Ramos (cell line): ENCODE results near the gene TMPRSS6.

Experiments
- in situ Hi-C: fragments of 300-500 bp; cut with MboI; formaldehyde crosslinking; loops from one replicate; pipeline ENCODE4 v1.14.3; 2022; ENCODE audit warnings: low sequenced_read_pairs; ENCODE audit not compliant: unreplicated experiment

The TMPRSS6 gene

DNA sequence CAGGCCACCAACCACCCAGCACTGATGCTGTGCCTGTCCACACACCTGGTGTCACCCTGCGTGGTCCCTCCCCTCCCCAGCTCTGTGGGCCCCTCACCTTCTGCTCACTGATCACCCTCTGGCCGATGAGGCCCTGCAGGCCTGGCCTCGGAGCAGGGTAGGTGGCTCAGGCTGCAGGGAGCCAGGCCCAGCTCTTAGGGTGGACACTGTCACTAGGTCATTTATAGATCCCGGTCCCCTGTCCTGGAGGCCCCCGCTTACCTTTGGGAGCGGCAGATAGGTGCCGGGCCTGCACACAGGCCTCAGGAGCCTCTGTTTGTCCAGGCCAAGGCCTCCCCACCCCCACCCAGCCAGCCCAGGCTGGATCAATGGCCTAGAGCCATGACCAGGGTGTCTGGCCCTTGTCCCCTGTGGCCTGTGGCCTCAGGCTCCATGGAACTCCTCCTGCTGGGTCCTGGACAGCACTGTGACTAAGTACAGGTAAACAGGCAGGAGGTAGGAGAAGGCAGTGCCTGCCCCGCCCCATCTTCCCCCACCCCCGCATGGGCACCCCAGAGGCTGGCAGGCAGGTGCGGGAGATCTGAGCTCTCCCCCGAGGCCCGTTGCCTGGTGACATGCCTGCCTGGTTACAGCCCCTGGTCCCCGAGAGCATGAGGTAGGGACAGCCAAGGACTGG, at the start of gene TMPRSS6:
Gene TMPRSS6, minus strand, starts transcription at position 472 of the 676 bp plus-strand sequence. CDS start 6,296 bp downstream, outside the sequence.
- in situ Hi-C loops: no loop called here

DNA sequence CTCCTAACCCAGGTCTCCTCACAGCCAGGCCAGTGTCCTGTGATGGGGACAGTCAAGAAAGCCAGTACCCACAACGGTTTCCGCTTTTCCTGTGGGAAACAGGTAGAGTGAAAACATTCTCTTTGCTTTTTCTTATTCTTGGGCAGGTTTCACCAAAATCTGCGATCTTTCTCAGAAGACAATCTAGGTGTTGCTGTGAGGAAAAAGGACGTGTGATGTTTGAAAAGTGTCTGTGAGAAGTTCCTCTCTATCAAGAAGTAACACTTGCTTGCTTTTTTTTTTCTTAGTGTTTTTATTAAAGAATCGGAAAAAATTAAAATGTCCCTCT, 49.4 kb upstream of the TMPRSS6 start:
- in situ Hi-C loops: no loop called here

DNA sequence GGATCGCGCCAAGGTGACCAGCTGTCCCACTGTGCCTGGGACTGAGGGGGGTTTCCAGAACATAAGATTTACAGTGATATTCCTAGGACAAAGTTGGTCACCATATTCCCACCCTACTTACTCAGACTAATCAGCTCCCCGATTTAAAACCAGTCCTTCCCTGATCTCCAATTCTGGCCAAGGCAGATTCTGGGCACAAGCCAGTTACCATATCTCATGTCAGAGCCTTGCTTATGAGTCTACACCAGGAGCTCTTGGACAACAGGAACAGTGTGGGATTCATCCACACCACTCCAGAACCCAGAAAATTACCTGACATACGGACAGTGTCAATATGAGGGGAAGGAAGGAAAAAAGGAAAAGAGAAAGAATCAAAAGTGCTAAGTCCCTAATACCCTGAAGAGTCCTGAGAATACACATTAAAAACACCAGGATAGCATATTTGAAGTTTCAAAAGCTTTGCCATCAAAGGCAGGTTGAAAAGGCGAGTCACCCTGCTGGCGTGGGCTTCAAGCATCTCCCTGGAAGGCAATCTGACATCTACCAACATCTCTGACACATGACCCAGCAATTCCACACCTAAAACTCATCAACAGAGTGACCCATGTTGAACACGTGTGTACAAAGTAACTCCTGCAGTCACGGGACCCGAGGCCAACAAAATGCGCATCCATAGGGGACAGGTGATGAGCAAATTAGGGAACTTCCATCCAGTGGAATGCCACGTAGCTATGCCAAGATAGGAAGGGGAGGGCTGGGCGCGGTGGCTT, 48.2 kb upstream of the TMPRSS6 start:
- in situ Hi-C loops: no loop called here

DNA sequence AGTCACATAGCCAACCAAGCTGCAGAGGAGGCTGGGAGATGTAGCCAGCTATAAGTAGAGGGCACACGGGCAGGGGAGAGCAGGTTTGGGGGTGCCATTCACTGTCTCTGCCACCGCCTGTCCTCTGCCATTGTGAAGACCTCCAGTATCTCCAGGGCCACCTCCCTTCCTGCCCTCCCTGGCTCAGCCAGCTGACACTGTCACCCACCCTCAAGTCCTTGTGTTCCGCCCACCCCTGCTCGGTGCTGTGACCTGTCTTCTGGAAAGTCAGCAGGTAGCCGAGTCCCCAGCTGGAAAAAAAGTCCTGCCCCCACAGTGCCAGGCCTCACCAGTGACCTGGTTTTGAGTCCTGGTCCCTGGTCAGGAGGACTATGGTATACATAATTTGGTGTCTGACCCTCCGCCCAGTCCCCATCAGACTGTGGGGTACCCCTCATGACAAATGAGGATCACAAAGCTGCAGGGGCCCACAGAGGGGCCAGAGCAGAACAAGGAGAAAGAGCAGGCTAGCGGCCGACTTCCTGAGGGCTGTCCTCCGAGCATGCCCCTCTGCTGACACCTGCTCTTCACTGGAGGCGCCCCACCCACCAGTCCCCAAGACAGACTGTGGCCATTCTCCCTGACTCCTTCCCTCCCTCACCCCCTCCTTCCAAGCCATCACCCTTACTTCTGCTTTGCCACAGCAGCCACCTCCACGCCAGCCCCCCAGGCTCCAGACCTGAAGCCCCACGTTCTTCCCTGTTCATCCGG, 47.3 kb upstream of the TMPRSS6 start:
- in situ Hi-C loops: no loop called here

DNA sequence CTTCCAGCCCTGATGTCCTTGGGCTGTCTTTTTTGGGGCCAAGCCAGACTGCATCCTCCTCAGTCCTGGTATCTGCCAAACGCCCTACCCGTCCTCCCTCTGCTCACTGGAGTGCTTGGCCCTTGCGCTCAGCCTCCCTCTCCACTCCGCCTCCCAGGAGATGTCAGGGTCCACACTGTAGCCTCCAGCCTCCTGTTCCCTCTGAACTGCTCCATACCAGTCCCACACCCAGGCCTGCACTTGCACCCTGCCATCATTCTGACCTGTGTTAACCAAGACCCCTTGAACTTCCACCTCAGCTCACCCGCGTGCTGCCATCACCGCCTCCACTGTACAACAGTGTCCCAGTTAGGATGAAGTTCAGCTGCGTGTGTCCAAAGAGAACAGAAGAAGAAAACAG, 46.5 kb upstream of the TMPRSS6 start:
- in situ Hi-C loops: no loop called here

DNA sequence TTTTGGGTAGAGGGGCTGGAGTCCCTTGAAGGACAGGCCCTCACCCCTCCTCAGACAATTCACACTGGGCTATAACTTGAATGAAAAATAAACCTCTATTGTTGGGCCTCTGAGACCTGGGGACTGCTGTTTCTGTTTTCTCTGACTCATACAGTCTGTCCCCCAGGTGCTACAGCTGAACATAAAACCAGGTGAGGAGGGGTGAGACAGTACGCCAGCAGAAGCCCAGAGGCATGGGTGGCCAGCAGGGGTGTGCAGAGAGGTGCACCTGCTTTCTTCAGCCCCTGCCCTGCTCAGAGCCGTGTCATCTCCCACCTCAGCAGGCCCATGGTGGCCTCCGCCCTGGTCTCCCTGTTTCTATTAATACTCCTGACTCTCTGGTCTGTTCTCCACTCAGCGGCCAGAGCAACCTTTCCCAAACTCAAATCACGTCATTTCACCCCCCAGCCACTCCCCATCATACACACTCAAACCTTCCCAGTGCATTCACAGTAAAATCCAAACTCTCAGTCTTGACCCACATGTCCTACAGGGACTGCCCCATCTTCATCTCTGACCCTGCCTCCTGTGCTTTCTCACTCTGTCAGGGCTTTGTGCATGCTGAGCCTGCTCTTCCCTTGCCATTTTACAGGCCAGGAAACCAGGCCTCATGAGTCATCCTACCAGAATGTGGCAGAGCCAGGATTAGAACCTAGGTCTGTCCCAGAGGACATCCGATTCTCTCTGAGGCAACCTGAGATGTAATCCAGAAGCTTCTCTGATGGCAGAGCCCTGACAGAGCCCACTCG, 45.6 kb upstream of the TMPRSS6 start:
- in situ Hi-C loops: no loop called here

- in situ Hi-C loops: no loop called here
Observed at GRCh38 chr22:37153901-37154300, 44.4 kb upstream of the TMPRSS6 start.

DNA sequence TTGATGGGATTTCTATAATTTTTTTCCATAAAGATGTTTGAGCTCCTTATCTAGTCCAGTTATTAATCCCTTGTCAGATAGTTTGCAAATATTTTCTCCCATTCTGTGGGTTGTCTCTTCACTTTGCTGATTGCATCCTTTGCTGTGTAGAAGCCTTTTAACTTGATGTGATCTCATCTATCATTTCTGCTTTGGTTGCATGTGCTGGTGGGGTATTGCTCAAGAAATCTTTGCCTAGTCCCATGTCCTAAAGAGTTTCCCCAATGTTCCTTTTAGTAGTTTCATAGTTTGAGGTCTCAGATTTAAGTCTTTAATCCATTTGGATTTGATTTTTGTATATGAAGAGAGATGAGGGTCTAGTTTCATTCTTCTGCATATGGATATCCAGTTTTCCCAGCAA, 41.9 kb upstream of the TMPRSS6 start:
- in situ Hi-C loops: no loop called here

GRCh38 chr22:37150701-37151100, 41.2 kb upstream of the TMPRSS6 start:
- in situ Hi-C loops: no loop called here

GRCh38 chr22:37148742-37149665, 39.5 kb upstream of the TMPRSS6 start:
- in situ Hi-C loops: no loop called here

GRCh38 chr22:37148031-37148651, 38.6 kb upstream of the TMPRSS6 start:
- in situ Hi-C loops: no loop called here

- in situ Hi-C loops: no loop called here
Observed at GRCh38 chr22:37147186-37147990, 37.9 kb upstream of the TMPRSS6 start.

DNA sequence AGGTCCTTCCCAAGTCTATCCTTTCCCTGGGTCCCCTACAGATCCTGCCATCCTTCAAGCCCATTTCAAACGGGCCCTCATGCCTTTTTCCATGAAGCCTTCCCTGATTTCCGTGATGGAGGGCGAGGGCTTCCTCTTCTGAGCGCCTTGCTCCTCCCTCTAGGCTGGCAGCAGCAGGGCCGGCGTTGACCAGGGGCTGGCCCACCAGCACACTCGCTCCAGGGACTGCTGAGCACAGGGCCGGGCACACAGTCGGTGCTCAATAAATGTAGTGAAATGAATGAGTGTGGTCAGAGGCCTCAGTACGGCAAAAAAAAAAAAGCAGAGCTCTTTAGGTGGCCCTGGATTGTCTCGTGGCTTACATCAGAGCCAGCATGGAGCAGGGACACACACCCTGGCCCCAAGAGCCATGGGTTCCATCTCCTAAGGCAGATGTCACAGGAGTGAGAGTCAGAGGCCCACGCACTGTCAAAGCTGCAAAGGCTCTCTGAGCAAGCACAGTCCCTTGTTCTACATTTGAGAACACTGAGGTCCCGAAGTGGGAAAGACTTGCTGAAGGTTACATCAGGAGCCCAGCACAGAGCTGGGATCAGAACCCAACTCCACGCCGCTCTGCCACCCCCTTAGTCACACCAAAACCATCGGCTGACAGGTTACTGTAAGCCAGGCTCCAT, 37.1 kb upstream of the TMPRSS6 start:
- in situ Hi-C loops: no loop called here

DNA sequence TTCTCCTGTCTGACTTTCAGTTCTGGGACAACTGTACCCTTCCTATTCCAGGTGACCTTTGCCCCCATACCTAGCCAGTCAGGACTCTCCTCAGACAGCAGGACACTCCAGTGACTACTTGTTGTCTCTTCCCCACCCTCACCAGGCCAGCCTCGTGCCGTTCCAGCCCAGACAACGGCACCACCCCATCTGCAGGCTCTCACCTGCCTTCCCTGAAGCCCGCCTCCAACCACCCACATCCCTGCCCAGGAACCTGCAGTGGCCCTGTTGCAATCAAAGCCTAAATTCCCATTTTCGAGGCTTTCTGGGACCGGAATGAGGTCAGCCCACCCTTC, 36.5 kb upstream of the TMPRSS6 start:
- in situ Hi-C loops: no loop called here

- in situ Hi-C loops: no loop called here
Observed at GRCh38 chr22:37145180-37146050, 35.9 kb upstream of the TMPRSS6 start.

GRCh38 chr22:37144180-37144554, 34.7 kb upstream of the TMPRSS6 start:
- in situ Hi-C loops: no loop called here

GRCh38 chr22:37141971-37142370, 32.5 kb upstream of the TMPRSS6 start:
- in situ Hi-C loops: no loop called here
